MG63 (cell line): ENCODE data around the gene SULT1A1. TPM values are rescaled to one million over a fixed set of nuclear protein-coding genes. Genes with fewer than 3 reads are reported as not detected.
"Not testable (repeated sequence)": the region's sequence is repeated elsewhere in the genome, so short reads cannot be mapped to it uniquely, and the experiment has no call there.

Experiments
- DNase-seq: peaks from one replicate; pipeline ENCODE4 v3.0.0-alpha.2; 2020
- H3K27me3 ChIP-seq: fragments of 250-450 bp; sonication (Bioruptor Pico); 2 replicates; pipeline ENCODE4 v1.5.1; 2020; ENCODE audit warnings: mild to moderate bottlenecking, moderate library complexity
- H3K36me3 ChIP-seq: fragments of 250-450 bp; sonication (Bioruptor Pico); 2 replicates; pipeline ENCODE4 v1.5.1; 2020; ENCODE audit warnings: mild to moderate bottlenecking, moderate library complexity
- H3K4me3 ChIP-seq: fragments of 250-450 bp; sonication (Bioruptor Pico); 2 replicates; pipeline ENCODE4 v1.5.1; 2020; ENCODE audit warnings: mild to moderate bottlenecking, moderate library complexity
- H3K9me3 ChIP-seq: fragments of 250-450 bp; sonication (Bioruptor Pico); 2 replicates; pipeline ENCODE4 v1.5.1; 2020; ENCODE audit warnings: mild to moderate bottlenecking, moderate library complexity
- total RNA-seq: library from RNA; depleted of rRNA; stranded (reverse); fragments of >200 nt; shearing (Covaris generic); gene quantifications from 2 replicates; pipeline ENCODE4 v1.2.3, GENCODE V29; 2014; ENCODE audit warnings: low replicate concordance

SULT1A1 gene
- total RNA-seq, 1 experiment from 2014 or later = 2.3 TPM

DNA sequence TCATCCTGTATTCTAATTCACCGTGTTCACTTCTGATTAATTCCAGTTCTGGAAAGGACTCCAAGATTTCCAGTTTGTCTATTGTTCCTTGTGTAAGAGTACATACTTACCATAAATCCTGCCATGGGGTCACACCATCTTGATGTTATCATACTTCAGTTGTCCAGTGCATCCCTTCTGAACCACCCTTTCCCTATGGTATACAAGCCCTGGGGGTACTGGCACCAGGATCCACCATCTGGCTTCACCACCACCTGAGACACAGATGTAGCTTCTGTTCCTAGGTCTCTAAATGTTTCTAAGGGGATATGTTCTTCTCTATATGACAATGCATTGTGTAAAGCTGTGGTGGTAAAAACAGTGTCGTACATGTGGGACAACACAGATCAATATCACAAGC, 34.9 kb downstream of the SULT1A1 start:
- no peak for DNase-seq
- Histone ChIP-seq H3K36me3 (no peaks in the 10 kb centered on the region; the same call in 1 of the 2 replicates), H3K27me3 (no peaks in the 10 kb centered on the region), H3K9me3 (no peaks in the 10 kb centered on the region), H3K4me3 (no peak overlapping the region)

GRCh38 chr16:28573738-28574718, 35.8 kb downstream of the SULT1A1 start:
- H3K4me3 ChIP-seq = no peak overlapping the region
- no peaks in the 10 kb centered on the region; the same call in 1 of the 2 replicates for H3K36me3 ChIP-seq
- no peaks in the 10 kb centered on the region for H3K27me3 ChIP-seq
- no peak for DNase-seq
- no peaks in the 10 kb centered on the region for H3K9me3 ChIP-seq

DNA sequence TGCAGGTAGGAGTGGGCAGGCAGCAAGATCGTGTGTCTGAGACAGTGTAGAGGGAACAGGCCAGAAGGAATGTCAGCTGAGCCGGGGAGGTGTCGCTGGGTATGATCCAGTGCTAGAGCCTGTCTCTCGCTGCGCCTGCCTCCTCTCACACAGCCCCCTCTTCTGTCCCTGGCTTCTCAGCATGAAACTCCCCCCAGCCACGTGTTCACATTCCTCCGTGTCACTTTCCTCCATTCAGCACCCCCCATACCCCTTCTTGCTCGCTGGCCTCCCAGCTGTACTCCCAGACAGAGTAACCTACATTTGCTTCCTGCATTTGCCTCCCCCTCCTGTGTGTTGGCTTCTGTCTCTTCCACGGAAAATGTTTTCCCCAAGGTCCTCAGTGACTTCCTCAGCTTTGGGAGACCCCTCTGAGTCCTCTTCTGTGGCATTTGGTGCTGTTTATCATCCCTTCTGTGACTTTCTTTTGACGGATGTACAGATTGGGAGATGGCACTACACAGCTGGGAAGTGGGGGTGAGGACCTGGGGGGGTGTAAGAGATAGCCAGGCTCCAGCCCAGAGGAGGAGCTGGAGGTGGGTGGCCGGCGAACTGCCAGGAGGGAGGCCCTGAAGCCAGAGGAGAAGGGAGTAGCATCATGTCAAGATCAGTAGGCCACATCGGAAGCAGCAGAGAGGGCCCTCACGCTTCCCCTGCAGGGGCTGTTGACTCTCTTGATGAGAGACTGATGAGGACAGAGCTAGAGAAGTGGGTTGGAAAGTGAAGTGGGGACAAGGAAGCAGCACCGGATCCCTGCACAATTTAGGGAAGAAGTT, 36.9 kb downstream of the SULT1A1 start:
- no peak overlapping the region for H3K4me3 ChIP-seq
- no peaks in the 10 kb centered on the region; the same call in 1 of the 2 replicates for H3K36me3 ChIP-seq
- peaks cover 1% of the 10 kb centered on the region for H3K9me3 ChIP-seq
- H3K27me3 ChIP-seq = no peaks in the 10 kb centered on the region
- no peak for DNase-seq

GRCh38 chr16:28569968-28570752, 39.7 kb downstream of the SULT1A1 start:
- Histone ChIP-seq H3K36me3 (peaks cover 11% of the 10 kb centered on the region), H3K27me3 (no peaks in the 10 kb centered on the region), H3K9me3 (peaks cover 17% of the 10 kb centered on the region), H3K4me3 (no peak overlapping the region)
- DNase-seq = no peak

- no peak for DNase-seq
- Histone ChIP-seq H3K4me3 (no peak overlapping the region), H3K9me3 (peaks cover 17% of the 10 kb centered on the region), H3K36me3 (peaks cover 14% of the 10 kb centered on the region), H3K27me3 (no peaks in the 10 kb centered on the region)
Measured at GRCh38 chr16:28569021-28569420, 40.8 kb downstream of the SULT1A1 start.

GRCh38 chr16:28567292-28567691, 42.6 kb downstream of the SULT1A1 start:
- Histone ChIP-seq H3K27me3 (no peaks in the 10 kb centered on the region), H3K4me3 (no peak overlapping the region), H3K9me3 (peaks cover 17% of the 10 kb centered on the region), H3K36me3 (peaks cover 14% of the 10 kb centered on the region)
- no peak for DNase-seq

GRCh38 chr16:28566233-28566925, 43.5 kb downstream of the SULT1A1 start:
- Histone ChIP-seq H3K9me3 (peaks cover 17% of the 10 kb centered on the region), H3K36me3 (peaks cover 14% of the 10 kb centered on the region)
- not testable (repeated sequence) for DNase-seq, H3K27me3 ChIP-seq, H3K4me3 ChIP-seq

- no peaks in the 10 kb centered on the region for H3K27me3 ChIP-seq
- H3K9me3 ChIP-seq = peaks cover 17% of the 10 kb centered on the region
- H3K4me3 ChIP-seq = no peak overlapping the region
- H3K36me3 ChIP-seq = peaks cover 19% of the 10 kb centered on the region
- DNase-seq = no peak
Measured at GRCh38 chr16:28563218-28563617, 46.6 kb downstream of the SULT1A1 start.

GRCh38 chr16:28562199-28562598, 47.6 kb downstream of the SULT1A1 start:
- H3K4me3 ChIP-seq = no peak overlapping the region
- peaks cover 15% of the 10 kb centered on the region for H3K36me3 ChIP-seq
- peaks cover 9% of the 10 kb centered on the region for H3K9me3 ChIP-seq
- no peak for DNase-seq
- H3K27me3 ChIP-seq = no peaks in the 10 kb centered on the region

GRCh38 chr16:28561557-28562187, 48.2 kb downstream of the SULT1A1 start:
- Histone ChIP-seq H3K36me3 (peaks cover 17% of the 10 kb centered on the region), H3K9me3 (peaks cover 3% of the 10 kb centered on the region), H3K27me3 (no peaks in the 10 kb centered on the region), H3K4me3 (no peak overlapping the region)
- no peak for DNase-seq

- H3K4me3 ChIP-seq = no peak overlapping the region
- H3K27me3 ChIP-seq = no peaks in the 10 kb centered on the region
- no peaks in the 10 kb centered on the region for H3K9me3 ChIP-seq
- H3K36me3 ChIP-seq = peaks cover 13% of the 10 kb centered on the region
- DNase-seq = no peak
Measured at GRCh38 chr16:28558456-28558855, 51.4 kb downstream of the SULT1A1 start.

GRCh38 chr16:28556914-28557320, 52.9 kb downstream of the SULT1A1 start:
- Histone ChIP-seq H3K4me3 (no peak overlapping the region), H3K9me3 (no peaks in the 10 kb centered on the region), H3K36me3 (peaks cover 13% of the 10 kb centered on the region), H3K27me3 (no peaks in the 10 kb centered on the region)
- DNase-seq = no peak

GRCh38 chr16:28555561-28555960, 54.3 kb downstream of the SULT1A1 start:
- Histone ChIP-seq H3K27me3 (no peaks in the 10 kb centered on the region), H3K36me3 (peaks cover 13% of the 10 kb centered on the region), H3K4me3 (no peak overlapping the region), H3K9me3 (no peaks in the 10 kb centered on the region)
- DNase-seq = no peak
